ENCODE data around the gene SCNN1G.

GRCh38 chr16:23186171-23186570 lies 3.6 kb downstream of the SCNN1G start:
- TF ChIP-seq POLR2AphosphoS5 (IDR thresholded peaks at IDR 0.05; ENCODE audit: low read depth, low read length) (no peak), TAF1 (IDR thresholded peaks at IDR 0.05; ENCODE audit: borderline replicate concordance, low read depth, low read length) (no peak), POLR2A (IDR thresholded peaks at IDR 0.05; ENCODE audit: low read depth, low read length) (no peak)

All from GM12892 (cell line).